ENCODE data around the gene KLHL3.

Gene KLHL3

GRCh38 chr5:137669811-137670210, 66.1 kb downstream of the KLHL3 start:
- H3K4me3 ChIP-seq (ENCODE audit: low read depth, low read length), result no peak overlapping the region
- no peaks in the 10 kb centered on the region for H3K36me3 ChIP-seq (ENCODE audit: insufficient read depth, low read length)
- H2AFZ ChIP-seq (ENCODE audit: low read length, unreplicated experiment), result no peak overlapping the region
- no peaks in the 10 kb centered on the region for H3K27me3 ChIP-seq (ENCODE audit: insufficient read depth, low read length)
- H3K4me1 ChIP-seq (ENCODE audit: control insufficient read depth, insufficient read depth, low read length, unreplicated experiment), result peaks cover 11% of the 10 kb centered on the region
- H3K27ac ChIP-seq (ENCODE audit: low read depth, low read length), result no peak overlapping the region
- no peaks in the 10 kb centered on the region for H3K79me2 ChIP-seq (ENCODE audit: control insufficient read depth, insufficient read depth, low read length, unreplicated experiment)

GRCh38 chr5:137668637-137669036, 67.3 kb downstream of the KLHL3 start:
- no peaks in the 10 kb centered on the region for H3K79me2 ChIP-seq (ENCODE audit: control insufficient read depth, insufficient read depth, low read length, unreplicated experiment)
- H3K4me3 ChIP-seq (ENCODE audit: low read depth, low read length), result no peak overlapping the region
- no peak overlapping the region for H2AFZ ChIP-seq (ENCODE audit: low read length, unreplicated experiment)
- no peaks in the 10 kb centered on the region for H3K27me3 ChIP-seq (ENCODE audit: insufficient read depth, low read length)
- H3K27ac ChIP-seq (ENCODE audit: low read depth, low read length), result no peak overlapping the region
- peaks cover 11% of the 10 kb centered on the region for H3K4me1 ChIP-seq (ENCODE audit: control insufficient read depth, insufficient read depth, low read length, unreplicated experiment)
- H3K36me3 ChIP-seq (ENCODE audit: insufficient read depth, low read length), result no peaks in the 10 kb centered on the region

- no peak overlapping the region for H2AFZ ChIP-seq (ENCODE audit: low read length, unreplicated experiment)
- no peak overlapping the region for H3K4me3 ChIP-seq (ENCODE audit: low read depth, low read length)
- no peaks in the 10 kb centered on the region for H3K36me3 ChIP-seq (ENCODE audit: insufficient read depth, low read length)
- no peaks in the 10 kb centered on the region for H3K79me2 ChIP-seq (ENCODE audit: control insufficient read depth, insufficient read depth, low read length, unreplicated experiment)
- H3K27ac ChIP-seq (ENCODE audit: low read depth, low read length), result no peak overlapping the region
- H3K27me3 ChIP-seq (ENCODE audit: insufficient read depth, low read length), result no peaks in the 10 kb centered on the region
- peaks cover 11% of the 10 kb centered on the region for H3K4me1 ChIP-seq (ENCODE audit: control insufficient read depth, insufficient read depth, low read length, unreplicated experiment)
Observed at GRCh38 chr5:137667341-137667740, 68.5 kb downstream of the KLHL3 start.

- peaks cover 11% of the 10 kb centered on the region for H3K4me1 ChIP-seq (ENCODE audit: control insufficient read depth, insufficient read depth, low read length, unreplicated experiment)
- H2AFZ ChIP-seq (ENCODE audit: low read length, unreplicated experiment), result peak overlapping the region; percentile 22
- no peak overlapping the region for H3K27ac ChIP-seq (ENCODE audit: low read depth, low read length)
- no peaks in the 10 kb centered on the region for H3K27me3 ChIP-seq (ENCODE audit: insufficient read depth, low read length)
- H3K4me3 ChIP-seq (ENCODE audit: low read depth, low read length), result no peak overlapping the region
- H3K79me2 ChIP-seq (ENCODE audit: control insufficient read depth, insufficient read depth, low read length, unreplicated experiment), result no peaks in the 10 kb centered on the region
- no peaks in the 10 kb centered on the region for H3K36me3 ChIP-seq (ENCODE audit: insufficient read depth, low read length)
Observed at GRCh38 chr5:137666901-137667300, 69.0 kb downstream of the KLHL3 start.

GRCh38 chr5:137666461-137666850, 69.4 kb downstream of the KLHL3 start:
- Histone ChIP-seq H2AFZ (ENCODE audit: low read length, unreplicated experiment) (peak overlapping the region; percentile 22), H3K4me1 (ENCODE audit: control insufficient read depth, insufficient read depth, low read length, unreplicated experiment) (peaks cover 11% of the 10 kb centered on the region), H3K79me2 (ENCODE audit: control insufficient read depth, insufficient read depth, low read length, unreplicated experiment) (no peaks in the 10 kb centered on the region), H3K4me3 (ENCODE audit: low read depth, low read length) (no peak overlapping the region), H3K27ac (ENCODE audit: low read depth, low read length) (no peak overlapping the region), H3K36me3 (ENCODE audit: insufficient read depth, low read length) (no peaks in the 10 kb centered on the region), H3K27me3 (ENCODE audit: insufficient read depth, low read length) (no peaks in the 10 kb centered on the region)

GRCh38 chr5:137665678-137666460, 70.0 kb downstream of the KLHL3 start:
- Histone ChIP-seq H3K27ac (ENCODE audit: low read depth, low read length) (no peak overlapping the region), H2AFZ (ENCODE audit: low read length, unreplicated experiment) (no peak overlapping the region), H3K27me3 (ENCODE audit: insufficient read depth, low read length) (no peaks in the 10 kb centered on the region), H3K36me3 (ENCODE audit: insufficient read depth, low read length) (no peaks in the 10 kb centered on the region), H3K4me1 (ENCODE audit: control insufficient read depth, insufficient read depth, low read length, unreplicated experiment) (peaks cover 11% of the 10 kb centered on the region), H3K79me2 (ENCODE audit: control insufficient read depth, insufficient read depth, low read length, unreplicated experiment) (no peaks in the 10 kb centered on the region), H3K4me3 (ENCODE audit: low read depth, low read length) (no peak overlapping the region)

GRCh38 chr5:137660349-137660817, 75.5 kb downstream of the KLHL3 start:
- Histone ChIP-seq H3K36me3 (ENCODE audit: insufficient read depth, low read length) (no peaks in the 10 kb centered on the region), H2AFZ (ENCODE audit: low read length, unreplicated experiment) (no peak overlapping the region), H3K4me3 (ENCODE audit: low read depth, low read length) (no peak overlapping the region), H3K4me1 (ENCODE audit: control insufficient read depth, insufficient read depth, low read length, unreplicated experiment) (peaks cover 5% of the 10 kb centered on the region), H3K79me2 (ENCODE audit: control insufficient read depth, insufficient read depth, low read length, unreplicated experiment) (no peaks in the 10 kb centered on the region), H3K27ac (ENCODE audit: low read depth, low read length) (no peak overlapping the region), H3K27me3 (ENCODE audit: insufficient read depth, low read length) (no peaks in the 10 kb centered on the region)

GRCh38 chr5:137659209-137659608, 76.7 kb downstream of the KLHL3 start:
- Histone ChIP-seq H3K4me3 (ENCODE audit: low read depth, low read length) (no peak overlapping the region), H3K27me3 (ENCODE audit: insufficient read depth, low read length) (no peaks in the 10 kb centered on the region), H3K36me3 (ENCODE audit: insufficient read depth, low read length) (no peaks in the 10 kb centered on the region), H3K79me2 (ENCODE audit: control insufficient read depth, insufficient read depth, low read length, unreplicated experiment) (no peaks in the 10 kb centered on the region), H2AFZ (ENCODE audit: low read length, unreplicated experiment) (no peak overlapping the region), H3K27ac (ENCODE audit: low read depth, low read length) (no peak overlapping the region), H3K4me1 (ENCODE audit: control insufficient read depth, insufficient read depth, low read length, unreplicated experiment) (peaks cover 5% of the 10 kb centered on the region)

GRCh38 chr5:137658324-137658723, 77.6 kb downstream of the KLHL3 start:
- Histone ChIP-seq H3K27me3 (ENCODE audit: insufficient read depth, low read length) (no peaks in the 10 kb centered on the region), H3K4me3 (ENCODE audit: low read depth, low read length) (no peak overlapping the region), H2AFZ (ENCODE audit: low read length, unreplicated experiment) (no peak overlapping the region), H3K27ac (ENCODE audit: low read depth, low read length) (no peak overlapping the region), H3K79me2 (ENCODE audit: control insufficient read depth, insufficient read depth, low read length, unreplicated experiment) (no peaks in the 10 kb centered on the region), H3K4me1 (ENCODE audit: control insufficient read depth, insufficient read depth, low read length, unreplicated experiment) (peaks cover 5% of the 10 kb centered on the region), H3K36me3 (ENCODE audit: insufficient read depth, low read length) (no peaks in the 10 kb centered on the region)

- no peaks in the 10 kb centered on the region for H3K79me2 ChIP-seq (ENCODE audit: control insufficient read depth, insufficient read depth, low read length, unreplicated experiment)
- H3K4me3 ChIP-seq (ENCODE audit: low read depth, low read length), result no peak overlapping the region
- no peak overlapping the region for H2AFZ ChIP-seq (ENCODE audit: low read length, unreplicated experiment)
- H3K27ac ChIP-seq (ENCODE audit: low read depth, low read length), result no peak overlapping the region
- no peaks in the 10 kb centered on the region for H3K27me3 ChIP-seq (ENCODE audit: insufficient read depth, low read length)
- H3K4me1 ChIP-seq (ENCODE audit: control insufficient read depth, insufficient read depth, low read length, unreplicated experiment), result peaks cover 5% of the 10 kb centered on the region
- H3K36me3 ChIP-seq (ENCODE audit: insufficient read depth, low read length), result no peaks in the 10 kb centered on the region
Observed at GRCh38 chr5:137657073-137657472, 78.8 kb downstream of the KLHL3 start.

GRCh38 chr5:137656558-137656957, 79.3 kb downstream of the KLHL3 start:
- H3K27ac ChIP-seq (ENCODE audit: low read depth, low read length), result no peak overlapping the region
- H3K27me3 ChIP-seq (ENCODE audit: insufficient read depth, low read length), result no peaks in the 10 kb centered on the region
- H3K79me2 ChIP-seq (ENCODE audit: control insufficient read depth, insufficient read depth, low read length, unreplicated experiment), result no peaks in the 10 kb centered on the region
- H3K4me1 ChIP-seq (ENCODE audit: control insufficient read depth, insufficient read depth, low read length, unreplicated experiment), result peaks cover 5% of the 10 kb centered on the region
- no peaks in the 10 kb centered on the region for H3K36me3 ChIP-seq (ENCODE audit: insufficient read depth, low read length)
- H2AFZ ChIP-seq (ENCODE audit: low read length, unreplicated experiment), result no peak overlapping the region
- H3K4me3 ChIP-seq (ENCODE audit: low read depth, low read length), result no peak overlapping the region

Data from ACC112 (cell line).